ENCODE data around the gene SUZ12. TPM values are rescaled to one million over a fixed set of nuclear protein-coding genes. Genes with fewer than 3 reads are reported as not detected.
"Not testable (repeated sequence)": the region's sequence is repeated elsewhere in the genome, so short reads cannot be mapped to it uniquely, and the experiment has no call there.

The SUZ12 gene
- total RNA-seq: 10 to 100 TPM; 60.7 to 64.2 TPM

GRCh38 chr17:31936615-31937609 is at the start of gene SUZ12:
TSS of gene SUZ12 (plus strand) at chr17:31937007. CDS start at chr17:31937247, 240 bp downstream.
- ATAC-seq: peak; percentile 98
- Mint-ChIP-seq H3K36me3 (ENCODE audit: low read depth) (peaks cover 18% of the 10 kb centered on the region), H3K4me1 (ENCODE audit: low read depth) (peaks cover 22% of the 10 kb centered on the region), H3K27ac (peak within 1 kb of the TSS; percentile 89), H3K4me3 (peak within 1 kb of the TSS; percentile 84)
- CTCF ChIA-PET: interaction anchor here (1.7 kb wide), 1 partner anchor 29 kb away, joined by 4 read pairs; no protein-coding TSS in a partner anchor
- POLR2A ChIA-PET: interaction anchor here (0.7 to 1.1 kb wide), 2 partner anchors 17 to 35 kb away, joined by 3 to 5 read pairs; partner anchors contain the start of gene UTP6
- intact Hi-C loops (cut with micrococcal nuclease); H3K9me3 Mint-ChIP-seq; H3K27me3 Mint-ChIP-seq: not testable (repeated sequence)
- peak; percentile 86 for DNase-seq

GRCh38 chr17:31888124-31888523 is 48.7 kb upstream of the SUZ12 start:
- TF ChIP-seq CTCF (IDR thresholded peaks at IDR 0.05): no peak
- no peak overlapping the region for H3K27ac Mint-ChIP-seq
- H3K4me1 Mint-ChIP-seq (ENCODE audit: low read depth): no peaks in the 10 kb centered on the region
- ATAC-seq: no peak
- POLR2A ChIA-PET: interaction anchor here (1.5 kb wide), 1 partner anchor 14 kb away, joined by 3 read pairs; no protein-coding TSS in a partner anchor
- no peaks in the 10 kb centered on the region for H3K27me3 Mint-ChIP-seq
- H3K36me3 Mint-ChIP-seq (ENCODE audit: low read depth): peaks cover 50% of the 10 kb centered on the region
- no peak for DNase-seq
- no peak overlapping the region for H3K4me3 Mint-ChIP-seq
- intact Hi-C loops (cut with micrococcal nuclease): no loop called here
- no peaks in the 10 kb centered on the region for H3K9me3 Mint-ChIP-seq
- CTCF ChIA-PET: no interaction called here

- no peaks in the 10 kb centered on the region for H3K27me3 Mint-ChIP-seq
- POLR2A ChIA-PET: interaction anchor here (0.7 to 2.3 kb wide), 10 partner anchors 8 to 413 kb away, joined by 3 to 9 read pairs (median 4); partner anchors contain the start of genes COPRS and SUZ12
- ATAC-seq (no peak), DNase-seq (no peak)
- no peak overlapping the region for H3K27ac Mint-ChIP-seq
- H3K4me3 Mint-ChIP-seq: no peak overlapping the region
- no peak for TF ChIP-seq CTCF (IDR thresholded peaks at IDR 0.05)
- intact Hi-C loops (cut with micrococcal nuclease): no loop called here
- H3K36me3 Mint-ChIP-seq (ENCODE audit: low read depth): peaks cover 20% of the 10 kb centered on the region
- CTCF ChIA-PET: interaction anchor here (0.7 to 2.3 kb wide), 15 partner anchors 8 to 464 kb away, joined by 3 to 8 read pairs (median 3); partner anchors contain the start of gene COPRS
- H3K9me3 Mint-ChIP-seq: no peaks in the 10 kb centered on the region
- peaks cover 18% of the 10 kb centered on the region for H3K4me1 Mint-ChIP-seq (ENCODE audit: low read depth)
Observed at GRCh38 chr17:31900877-31901276, 35.9 kb upstream of the SUZ12 start.

GRCh38 chr17:31902693-31903092 is 34.1 kb upstream of the SUZ12 start:
- intact Hi-C loops (cut with micrococcal nuclease): no loop called here
- TF ChIP-seq CTCF (IDR thresholded peaks at IDR 0.05): no peak
- DNase-seq (peak; percentile 22), ATAC-seq (no peak)
- Mint-ChIP-seq H3K36me3 (ENCODE audit: low read depth) (peaks cover 10% of the 10 kb centered on the region), H3K27ac (peak overlapping the region; percentile 50), H3K9me3 (no peaks in the 10 kb centered on the region), H3K4me3 (peak overlapping the region; percentile 12), H3K27me3 (no peaks in the 10 kb centered on the region), H3K4me1 (ENCODE audit: low read depth) (peaks cover 25% of the 10 kb centered on the region)
- ChIA-PET POLR2A (interaction anchor here (0.6 to 1.2 kb wide), 4 partner anchors 15 to 104 kb away, joined by 3 to 4 read pairs (median 3); partner anchors contain the start of gene LRRC37B), CTCF (interaction anchor here (2.3 kb wide), 1 partner anchor 11 kb away, joined by 8 read pairs; no protein-coding TSS in a partner anchor)

GRCh38 chr17:31903401-31903800 is 33.4 kb upstream of the SUZ12 start:
- ChIA-PET CTCF (interaction anchor here (2.3 kb wide), 1 partner anchor 10 kb away, joined by 8 read pairs; no protein-coding TSS in a partner anchor), POLR2A (no interaction called here)
- Mint-ChIP-seq H3K4me3 (no peak overlapping the region), H3K4me1 (ENCODE audit: low read depth) (peaks cover 27% of the 10 kb centered on the region), H3K36me3 (ENCODE audit: low read depth) (peaks cover 6% of the 10 kb centered on the region), H3K27me3 (no peaks in the 10 kb centered on the region), H3K27ac (no peak overlapping the region), H3K9me3 (no peaks in the 10 kb centered on the region)
- DNase-seq (no peak), ATAC-seq (no peak)
- intact Hi-C loops (cut with micrococcal nuclease): no loop called here
- no peak for TF ChIP-seq CTCF (IDR thresholded peaks at IDR 0.05)

All from activated CD8-positive, alpha-beta T cell treated with anti-CD3 and anti-CD28 coated beads for 36 hours (primary cell).